ENCODE results near the gene AP5B1.
"Not testable (repeated sequence)": the region's sequence is repeated elsewhere in the genome, so short reads cannot be mapped to it uniquely, and the experiment has no call there.

DNA sequence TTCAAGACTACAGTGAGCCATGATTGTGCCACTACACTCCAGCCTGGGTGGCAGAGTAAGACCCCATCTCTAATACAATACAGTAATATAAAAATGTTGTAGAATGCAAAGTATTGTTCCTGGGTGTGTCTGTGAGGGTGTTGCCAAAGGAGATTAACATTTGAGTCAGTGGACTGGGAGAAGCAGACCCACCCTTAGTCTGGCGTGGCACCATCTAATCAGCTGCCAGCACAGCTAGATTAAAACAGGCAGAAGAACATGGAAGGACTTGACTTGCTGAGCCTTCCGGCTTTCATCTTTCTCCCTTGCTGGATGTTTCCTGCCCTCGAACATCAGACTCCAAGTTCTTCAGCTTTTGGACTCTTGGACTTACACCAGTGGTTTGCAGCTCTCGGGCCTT lies 45.7 kb downstream of the AP5B1 start:
- TF ChIP-seq, protein P1, sequence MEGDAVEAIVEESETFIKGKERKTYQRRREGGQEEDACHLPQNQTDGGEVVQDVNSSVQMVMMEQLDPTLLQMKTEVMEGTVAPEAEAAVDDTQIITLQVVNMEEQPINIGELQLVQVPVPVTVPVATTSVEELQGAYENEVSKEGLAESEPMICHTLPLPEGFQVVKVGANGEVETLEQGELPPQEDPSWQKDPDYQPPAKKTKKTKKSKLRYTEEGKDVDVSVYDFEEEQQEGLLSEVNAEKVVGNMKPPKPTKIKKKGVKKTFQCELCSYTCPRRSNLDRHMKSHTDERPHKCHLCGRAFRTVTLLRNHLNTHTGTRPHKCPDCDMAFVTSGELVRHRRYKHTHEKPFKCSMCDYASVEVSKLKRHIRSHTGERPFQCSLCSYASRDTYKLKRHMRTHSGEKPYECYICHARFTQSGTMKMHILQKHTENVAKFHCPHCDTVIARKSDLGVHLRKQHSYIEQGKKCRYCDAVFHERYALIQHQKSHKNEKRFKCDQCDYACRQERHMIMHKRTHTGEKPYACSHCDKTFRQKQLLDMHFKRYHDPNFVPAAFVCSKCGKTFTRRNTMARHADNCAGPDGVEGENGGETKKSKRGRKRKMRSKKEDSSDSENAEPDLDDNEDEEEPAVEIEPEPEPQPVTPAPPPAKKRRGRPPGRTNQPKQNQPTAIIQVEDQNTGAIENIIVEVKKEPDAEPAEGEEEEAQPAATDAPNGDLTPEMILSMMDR (IDR thresholded peaks at IDR 0.05) = not testable (repeated sequence)
- not testable (repeated sequence) for TF ChIP-seq POLR2A (IDR thresholded peaks at IDR 0.05)
